H9 (cell line): ENCODE results near the gene TMEM80. TPM values are rescaled to one million over a fixed set of nuclear protein-coding genes. Genes with fewer than 3 reads are reported as not detected.
A peak's percentile ranks its signal among the peaks of the same experiment; 100 is the strongest.

Source experiments
- DNase-seq: peaks from one replicate; pipeline ENCODE4 v3.0.0-alpha.2; 2017
- H2AFZ ChIP-seq: one replicate; pipeline ENCODE4 v1.6.1; 2013; ENCODE audit warnings: mild to moderate bottlenecking, low read length, control low read depth, moderate library complexity
- H2AK5ac ChIP-seq: 2 replicates; pipeline ENCODE4 v1.6.1; 2013; ENCODE audit warnings: low read length, control low read depth, mixed read lengths; ENCODE audit not compliant: insufficient read length
- H2BK120ac ChIP-seq: one replicate; pipeline ENCODE4 v1.6.1; 2013; ENCODE audit warnings: low read depth, mild to moderate bottlenecking, low read length, control low read depth, inconsistent platforms; ENCODE audit not compliant: poor library complexity, severe bottlenecking
- H2BK12ac ChIP-seq: 2 replicates; pipeline ENCODE4 v1.6.1; 2013; ENCODE audit warnings: low read length, control low read depth, mixed read lengths, low read depth; ENCODE audit not compliant: insufficient read length
- H2BK15ac ChIP-seq: 2 replicates; pipeline ENCODE4 v1.6.1; 2013; ENCODE audit warnings: low read depth, low read length, control low read depth
- H2BK20ac ChIP-seq: one replicate; pipeline ENCODE4 v1.6.1; 2013; ENCODE audit warnings: low read depth, mild to moderate bottlenecking, low read length, control low read depth, inconsistent platforms; ENCODE audit not compliant: poor library complexity, severe bottlenecking
- H2BK5ac ChIP-seq: 2 replicates; pipeline ENCODE4 v1.6.1; 2013; ENCODE audit warnings: low read length, control low read depth, mixed read lengths; ENCODE audit not compliant: insufficient read length
- H3K14ac ChIP-seq: 2 replicates; pipeline ENCODE4 v1.6.1; 2013; ENCODE audit warnings: low read length, control low read depth; ENCODE audit not compliant: insufficient read depth
- H3K18ac ChIP-seq: 2 replicates; pipeline ENCODE4 v1.6.1; 2013; ENCODE audit warnings: low read depth, mild to moderate bottlenecking, mixed read lengths, low read length, control low read depth; ENCODE audit not compliant: insufficient read length
- H3K23ac ChIP-seq: 2 replicates; pipeline ENCODE4 v1.6.1; 2013; ENCODE audit warnings: low read length, control low read depth, mixed read lengths, low read depth; ENCODE audit not compliant: insufficient read length
- H3K23me2 ChIP-seq: 2 replicates; pipeline ENCODE4 v1.6.1; 2013; ENCODE audit warnings: low read depth, mild to moderate bottlenecking, mixed read lengths, low read length, control low read depth; ENCODE audit not compliant: insufficient read length, poor library complexity, severe bottlenecking
- H3K27ac ChIP-seq: 2 replicates; pipeline ENCODE4 v1.5.1; 2013; ENCODE audit warnings: low read length, control low read depth, mixed read lengths, low read depth; ENCODE audit not compliant: insufficient read length
- H3K27me3 ChIP-seq: 2 replicates; pipeline ENCODE4 v1.6.1; 2013; ENCODE audit warnings: low read length, control low read depth, inconsistent platforms; ENCODE audit not compliant: insufficient read depth
- H3K4ac ChIP-seq: 2 replicates; pipeline ENCODE4 v1.6.1; 2013; ENCODE audit warnings: low read depth, mild to moderate bottlenecking, control low read depth, inconsistent platforms, low read length, moderate library complexity
- H3K4me1 ChIP-seq: 2 replicates; pipeline ENCODE4 v1.6.1; 2013; ENCODE audit warnings: low read length, control low read depth, inconsistent platforms; ENCODE audit not compliant: insufficient read depth
- H3K4me2 ChIP-seq: 2 replicates; pipeline ENCODE4 v1.6.1; 2013; ENCODE audit warnings: low read length, control low read depth, mixed read lengths; ENCODE audit not compliant: insufficient read length, insufficient read depth
- H3K56ac ChIP-seq: 2 replicates; pipeline ENCODE4 v1.6.1; 2013; ENCODE audit warnings: low read depth, mild to moderate bottlenecking, mixed read lengths, low read length, control low read depth; ENCODE audit not compliant: insufficient read length
- H3K79me1 ChIP-seq: 2 replicates; pipeline ENCODE4 v1.6.1; 2013; ENCODE audit warnings: low read depth, mild to moderate bottlenecking, moderate library complexity, low read length, control low read depth, inconsistent platforms; ENCODE audit not compliant: insufficient read depth, poor library complexity, severe bottlenecking
- H3K79me2 ChIP-seq: 2 replicates; pipeline ENCODE4 v1.6.1; 2013; ENCODE audit warnings: low read length, control low read depth, inconsistent platforms; ENCODE audit not compliant: insufficient read depth
- H3K9ac ChIP-seq: 2 replicates; pipeline ENCODE4 v1.6.1; 2013; ENCODE audit warnings: low read length, control low read depth, mixed read lengths; ENCODE audit not compliant: insufficient read length; ENCODE audit errors: extremely low read depth
- H3K9me3 ChIP-seq: one replicate; pipeline ENCODE4 v1.6.1; 2013; ENCODE audit warnings: low read depth, low read length, inconsistent platforms; ENCODE audit not compliant: control insufficient read depth
- H3T11ph ChIP-seq: one replicate; pipeline ENCODE4 v1.6.1; 2013; ENCODE audit warnings: mild to moderate bottlenecking, low read length, control low read depth, inconsistent platforms
- H4K20me1 ChIP-seq: one replicate; pipeline ENCODE4 v1.6.1; 2013; ENCODE audit not compliant: control insufficient read depth, insufficient read length, insufficient read depth
- H4K5ac ChIP-seq: 2 replicates; pipeline ENCODE4 v1.6.1; 2013; ENCODE audit warnings: low read depth, mild to moderate bottlenecking, mixed read lengths, low read length, control low read depth; ENCODE audit not compliant: insufficient read length
- H4K8ac ChIP-seq: replicated peaks from 2 replicates; pipeline ENCODE4 v1.6.1; 2013; ENCODE audit warnings: low read length, control low read depth, mixed read lengths, low read depth; ENCODE audit not compliant: insufficient read length
- H4K91ac ChIP-seq: 2 replicates; pipeline ENCODE4 v1.6.1; 2013; ENCODE audit warnings: low read depth, mild to moderate bottlenecking, moderate library complexity, mixed read lengths, low read length, control low read depth; ENCODE audit not compliant: insufficient read length
- H3K27ac Mint-ChIP-seq, 3 experiments: 2 replicates in 2 of 3; 3 replicates in 1 of 3; pipeline ENCODE4 v1.8.0; 2020 to 2021; ENCODE audit warnings: mixed read lengths in 3 of 3, mild to moderate bottlenecking in 1 of 3, moderate library complexity in 1 of 3
- H3K27me3 Mint-ChIP-seq: 2 replicates; pipeline ENCODE4 v1.8.0; 2021; ENCODE audit warnings: low read depth, mild to moderate bottlenecking, moderate library complexity, mixed read lengths
- H3K36me3 Mint-ChIP-seq, 3 experiments: 2 replicates in 2 of 3; 3 replicates in 1 of 3; pipeline ENCODE4 v1.8.0; 2020 to 2021; ENCODE audit warnings: low read depth in 3 of 3, mixed read lengths in 3 of 3; ENCODE audit not compliant: insufficient read depth in 1 of 3
- H3K4me1 Mint-ChIP-seq, 2 experiments: 2 replicates each; pipeline ENCODE4 v1.8.0; 2020; ENCODE audit warnings: mixed read lengths in 2 of 2
- H3K4me3 Mint-ChIP-seq, 2 experiments: 2 replicates in 1 of 2; 3 replicates in 1 of 2; pipeline ENCODE4 v1.8.0; 2020 to 2021; ENCODE audit warnings: mild to moderate bottlenecking in 2 of 2, mixed read lengths in 2 of 2, moderate library complexity in 1 of 2
- H3K9me3 Mint-ChIP-seq, 2 experiments: 2 replicates in 1 of 2; 3 replicates in 1 of 2; pipeline ENCODE4 v1.8.0; 2020; ENCODE audit warnings: mild to moderate bottlenecking in 2 of 2, mixed read lengths in 2 of 2, moderate library complexity in 1 of 2
- CTCF ChIP-seq: fragments of 200-600 bp; sonication (generic); conservative IDR thresholded peaks from 3 replicates; pipeline ENCODE4 v1.8.0; 2021; ENCODE audit warnings: antibody characterized with exemption, mild to moderate bottlenecking
- WGBS: extraction: QIAGEN DNeasy Blood & Tissue Kit; methylation state at CpG from one replicate; pipeline ENCODE4 v1.1.7; 2013; ENCODE audit warnings: missing lambda C conversion rate, low lambda C conversion rate, mixed read lengths; ENCODE audit not compliant: insufficient read length; ENCODE audit errors: extremely low coverage; 5-methylcytosine and 5-hydroxymethylcytosine counted together
- total RNA-seq: library from RNA; stranded (reverse); gene quantifications from 2 replicates; pipeline ENCODE4 v1.2.1, GENCODE V29; 2021

Gene TMEM80
- total RNA-seq, 1 experiment from 2014 or later = 23.6 TPM

GRCh38 chr11:696955-697491, 1.4 kb downstream of the TMEM80 start:
- Histone ChIP-seq H3K4me1 (peaks cover 12% of the 10 kb centered on the region; the same call in 1 of the 2 replicates), H3K27me3 (no peaks in the 10 kb centered on the region), H2AFZ (no peak overlapping the region), H3K27ac (no peak overlapping the region), H3K79me1 (peaks cover 2% of the 10 kb centered on the region), H3K23ac (no peak overlapping the region), H4K20me1 (no peaks in the 10 kb centered on the region), H3K23me2 (no peaks in the 10 kb centered on the region), H3K9ac (no peak overlapping the region), H3K79me2 (peaks cover 10% of the 10 kb centered on the region; the same call in 1 of the 2 replicates), H4K8ac (no peak overlapping the region), H3K4ac (no peak overlapping the region), H4K91ac (no peak overlapping the region), H3T11ph (no peak overlapping the region), H2BK120ac (no peak overlapping the region), H2BK5ac (no peak overlapping the region), H3K9me3 (no peaks in the 10 kb centered on the region), H2BK12ac (no peak overlapping the region), H3K18ac (no peak overlapping the region), H3K14ac (no peak overlapping the region), H2BK15ac (no peak overlapping the region), H4K5ac (no peak overlapping the region), H2BK20ac (no peak overlapping the region), H3K4me2 (no peak overlapping the region), H3K56ac (no peak overlapping the region), H2AK5ac (no peak overlapping the region)
- Mint-ChIP-seq H3K4me1 (peaks cover 31 to 37% of the 10 kb centered on the region in 2 experiments), H3K9me3 (no peaks in the 10 kb centered on the region; a peak in 2 of 5 replicates), H3K36me3 (peaks cover 12 to 16% (median 12%) of the 10 kb centered on the region in 3 experiments), H3K4me3 (peak overlapping the region; percentile 80 to 88; a peak in 4 of 5 replicates), H3K27ac (peak overlapping the region in 1 of 3 experiments; percentile 92; a peak in 1 of 7 replicates), H3K27me3 (no peaks in the 10 kb centered on the region; the same call in 1 of the 2 replicates)
- no CpG with 5 or more reads among the region's 11 CpGs for WGBS
- DNase-seq = no peak
- TF ChIP-seq CTCF = no peak
